ENCODE measurements around the gene SH2D4B.

- peak; percentile 64 to 88 for TF ChIP-seq CTCF (IDR thresholded peaks at IDR 0.05; ENCODE audit: extremely low read depth in 1 of 2, insufficient read depth in 1 of 2, low read depth in 1 of 2, low read length in 2 of 2)
- TF ChIP-seq EZH2 (IDR thresholded peaks at IDR 0.05; ENCODE audit: borderline replicate concordance, low read depth, low read length, severe bottlenecking), result no peak
- no peak for TF ChIP-seq MAX (IDR thresholded peaks at IDR 0.05; ENCODE audit: insufficient read depth, insufficient read length)
- TF ChIP-seq POLR2AphosphoS5 (IDR thresholded peaks at IDR 0.05; ENCODE audit: insufficient read depth, low read depth, low read length), result no peak
- TF ChIP-seq POLR2A (IDR thresholded peaks at IDR 0.05; ENCODE audit: low read depth, low read length), result no peak
- no peak for TF ChIP-seq JUN (IDR thresholded peaks at IDR 0.05; ENCODE audit: borderline replicate concordance, insufficient read depth, insufficient read length, low read depth)
- no peak for TF ChIP-seq MYC (IDR thresholded peaks at IDR 0.05; ENCODE audit: low read depth, low read length)
- TF ChIP-seq FOS (IDR thresholded peaks at IDR 0.05; ENCODE audit: borderline replicate concordance, insufficient read depth, low read length), result no peak
- no peak for TF ChIP-seq GATA2 (IDR thresholded peaks at IDR 0.05; ENCODE audit: insufficient read depth, insufficient read length, low read depth, low read length)
These were observed 1.9 kb upstream of the SH2D4B start for GRCh38 chr10:80535671-80536360.

All from endothelial cell of umbilical vein (primary cell).